ENCODE measurements around the gene CAPN2.

Gene CAPN2

GRCh38 chr1:223702735-223703667, 9.3 kb upstream of the CAPN2 start:
- TF ChIP-seq CTCF (IDR thresholded peaks at IDR 0.05; ENCODE audit: control insufficient read depth, insufficient read depth, low read depth, low read length, missing control alignments): no peak
- H3K4me3 ChIP-seq (ENCODE audit: control insufficient read depth, low read depth, low read length): no peak overlapping the region; the same call in 1 of the 2 replicates
- DNase-seq (ENCODE audit: low read depth): no peak

GRCh38 chr1:223703668-223704013, 8.7 kb upstream of the CAPN2 start:
- DNase-seq (ENCODE audit: low read depth): no peak
- TF ChIP-seq CTCF (IDR thresholded peaks at IDR 0.05; ENCODE audit: control insufficient read depth, insufficient read depth, low read depth, low read length, missing control alignments): no peak
- no peak overlapping the region for H3K4me3 ChIP-seq (ENCODE audit: control insufficient read depth, low read depth, low read length)

- TF ChIP-seq CTCF (IDR thresholded peaks at IDR 0.05; ENCODE audit: control insufficient read depth, insufficient read depth, low read depth, low read length, missing control alignments): no peak
- H3K4me3 ChIP-seq (ENCODE audit: control insufficient read depth, low read depth, low read length): no peak overlapping the region
- no peak for DNase-seq (ENCODE audit: low read depth)
These were observed 7.1 kb upstream of the CAPN2 start for GRCh38 chr1:223704921-223705878.

- no peak overlapping the region for H3K4me3 ChIP-seq (ENCODE audit: control insufficient read depth, low read depth, low read length)
- TF ChIP-seq CTCF (IDR thresholded peaks at IDR 0.05; ENCODE audit: control insufficient read depth, insufficient read depth, low read depth, low read length, missing control alignments): no peak
- no peak for DNase-seq (ENCODE audit: low read depth)
These were observed 6.0 kb upstream of the CAPN2 start for GRCh38 chr1:223706077-223706973.

GRCh38 chr1:223707256-223708000, 4.9 kb upstream of the CAPN2 start:
- DNase-seq (ENCODE audit: low read depth): peak; percentile 96
- no peak for TF ChIP-seq CTCF (IDR thresholded peaks at IDR 0.05; ENCODE audit: control insufficient read depth, insufficient read depth, low read depth, low read length, missing control alignments)
- H3K4me3 ChIP-seq (ENCODE audit: control insufficient read depth, low read depth, low read length): no peak overlapping the region
